NCI-H1436 treated with DMSO at 0.1 percent for 48 hours (cell line): Measurements from ENCODE around the gene AQR.

Source experiments
- DNase-seq: peaks from one replicate; lab custom pipeline; 2025; lab: John Stamatoyannopoulos, UW

Gene AQR

DNA sequence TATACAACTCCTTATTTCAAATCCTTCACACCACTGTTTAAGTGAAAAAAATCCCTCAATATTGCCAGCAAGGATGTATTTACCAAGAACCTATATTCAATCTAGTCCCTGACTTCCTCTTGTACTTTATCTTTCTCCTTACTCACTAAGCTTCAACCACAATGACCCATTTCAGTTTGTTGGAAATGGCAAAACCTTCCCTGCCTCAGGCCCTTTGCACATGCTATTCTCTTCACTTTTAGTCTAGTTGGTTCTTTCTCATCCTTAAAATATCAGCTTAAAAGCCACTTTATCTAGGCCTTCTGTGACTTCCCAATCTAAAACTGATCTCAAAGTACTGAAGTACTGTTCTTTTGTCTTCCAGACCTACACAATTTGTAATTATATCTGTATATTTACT, 92.9 kb downstream of the AQR start:
- no peak for DNase-seq

- DNase-seq = no peak
Observed at GRCh38 chr15:34869110-34869509, 100.4 kb downstream of the AQR start.

DNA sequence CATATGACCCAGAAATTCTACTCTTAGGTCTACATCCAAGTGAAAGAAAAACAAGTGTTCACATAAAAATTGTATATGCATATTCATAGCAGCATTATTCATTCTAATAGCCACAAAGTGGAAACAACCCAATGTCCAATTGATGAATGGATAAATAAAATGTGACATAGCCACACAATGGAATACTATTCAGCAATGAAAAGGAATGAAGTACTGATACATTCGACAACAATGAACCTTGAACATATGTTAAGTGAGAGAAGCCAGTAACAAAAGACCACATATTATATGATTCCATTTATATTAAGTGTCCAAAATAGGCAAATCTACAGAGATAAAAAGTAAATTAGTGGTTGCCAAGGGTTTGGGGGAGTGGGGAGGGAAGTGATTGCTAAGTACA, 104.0 kb downstream of the AQR start:
- no peak for DNase-seq

DNA sequence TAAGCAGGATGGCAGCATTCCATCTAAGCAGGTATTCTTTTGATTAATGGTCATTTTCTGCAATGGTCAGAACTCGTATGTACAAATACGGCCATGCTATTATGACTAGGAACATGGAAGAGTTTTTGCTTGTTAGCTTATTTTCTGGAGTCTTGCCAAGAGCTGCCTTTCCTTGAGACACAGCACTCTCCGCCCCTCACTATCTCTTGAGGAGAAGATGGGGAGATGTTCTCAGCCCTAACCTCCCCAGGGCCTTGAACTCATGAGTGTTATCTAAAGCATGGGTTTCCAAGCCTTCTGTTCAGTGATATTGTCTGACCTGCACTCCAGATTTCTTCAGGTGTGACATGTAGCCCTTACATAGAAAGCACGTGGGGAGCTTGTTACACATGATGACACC, 108.3 kb downstream of the AQR start:
- no peak for DNase-seq

GRCh38 chr15:34855893-34856292, 113.6 kb downstream of the AQR start:
- DNase-seq = no peak

DNA sequence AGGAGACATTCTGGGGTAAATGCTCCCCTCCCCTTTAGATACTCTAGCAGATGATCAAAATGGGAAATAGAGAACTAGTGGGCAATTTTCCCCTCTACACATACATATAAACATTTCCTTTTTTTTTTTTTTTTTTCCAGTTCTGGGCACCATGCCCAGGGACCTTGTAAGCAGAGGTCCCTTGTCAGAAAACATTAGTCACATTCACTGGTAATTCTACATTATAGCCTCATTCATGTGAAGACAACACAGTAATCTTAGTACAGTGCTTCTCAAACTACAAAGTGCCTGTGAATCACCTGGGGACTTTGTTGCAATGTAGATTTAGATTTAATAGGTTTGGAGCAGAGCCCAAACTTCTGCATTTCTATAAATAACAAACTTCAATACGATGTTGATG, 114.1 kb downstream of the AQR start:
- DNase-seq = no peak

DNA sequence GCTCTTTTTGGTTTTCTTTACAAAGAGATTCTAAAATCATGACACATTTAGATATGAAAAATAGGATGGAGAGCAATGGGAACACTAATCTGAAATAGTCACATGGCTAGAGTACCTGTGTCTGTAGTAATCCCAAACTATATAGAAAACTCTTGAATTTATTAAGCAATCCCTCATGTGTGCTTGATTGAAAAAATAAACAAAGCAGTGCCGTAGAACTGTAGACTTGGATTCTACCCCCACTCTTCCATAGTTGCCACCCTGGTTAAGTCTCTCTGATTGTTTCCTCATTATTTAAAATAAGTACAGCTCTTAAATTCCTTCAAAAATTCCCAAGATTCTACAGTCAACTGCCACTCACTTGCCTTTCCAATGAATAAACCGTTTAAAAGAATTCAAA, 115.3 kb downstream of the AQR start:
- no peak for DNase-seq

- no peak for DNase-seq
Observed at GRCh38 chr15:34853001-34853758, 116.4 kb downstream of the AQR start.

GRCh38 chr15:34851751-34852150, 117.8 kb downstream of the AQR start:
- DNase-seq = no peak

- no peak for DNase-seq
Observed at GRCh38 chr15:34851007-34851406, 118.5 kb downstream of the AQR start.

DNA sequence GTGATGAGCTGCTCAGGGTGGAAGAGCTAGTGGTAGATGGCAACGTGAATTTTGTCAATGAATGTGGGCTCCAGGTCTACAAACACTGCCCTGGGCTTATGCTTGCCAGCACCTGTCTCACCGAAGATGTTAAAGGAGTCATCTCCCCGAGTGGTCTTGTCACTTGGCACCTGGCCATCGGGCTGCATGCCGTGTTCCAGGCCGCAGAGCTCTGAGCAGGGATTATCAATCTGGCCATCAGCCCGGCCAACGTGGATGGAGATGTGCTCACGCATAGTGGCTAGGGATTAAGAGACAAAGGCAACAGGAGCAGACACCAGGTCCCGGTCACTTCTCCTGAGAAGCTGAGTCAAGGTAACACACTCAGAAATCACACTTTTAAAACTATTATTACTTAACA, 119.4 kb downstream of the AQR start:
- no peak for DNase-seq

GRCh38 chr15:34849364-34849959, 120.1 kb downstream of the AQR start:
- DNase-seq = no peak

DNA sequence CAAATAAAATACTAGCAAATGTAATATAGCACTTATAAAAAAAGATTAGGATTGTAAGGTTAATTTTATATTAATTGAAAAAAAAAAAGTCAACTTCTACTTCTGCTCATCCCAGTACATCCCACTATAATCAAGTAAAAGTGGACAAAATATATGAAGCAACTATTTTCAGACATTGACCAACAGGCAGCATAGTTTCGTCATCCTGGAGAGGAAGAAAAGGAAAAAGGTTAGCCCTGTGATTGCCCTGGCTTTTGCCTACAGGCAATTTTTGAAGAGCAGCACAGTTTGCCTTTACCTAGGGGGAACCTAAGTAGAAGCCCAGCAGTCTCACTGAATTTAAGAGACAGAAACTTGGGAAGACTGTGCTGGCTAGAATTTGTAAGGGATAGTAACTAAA, 121.9 kb downstream of the AQR start:
- no peak for DNase-seq

DNA sequence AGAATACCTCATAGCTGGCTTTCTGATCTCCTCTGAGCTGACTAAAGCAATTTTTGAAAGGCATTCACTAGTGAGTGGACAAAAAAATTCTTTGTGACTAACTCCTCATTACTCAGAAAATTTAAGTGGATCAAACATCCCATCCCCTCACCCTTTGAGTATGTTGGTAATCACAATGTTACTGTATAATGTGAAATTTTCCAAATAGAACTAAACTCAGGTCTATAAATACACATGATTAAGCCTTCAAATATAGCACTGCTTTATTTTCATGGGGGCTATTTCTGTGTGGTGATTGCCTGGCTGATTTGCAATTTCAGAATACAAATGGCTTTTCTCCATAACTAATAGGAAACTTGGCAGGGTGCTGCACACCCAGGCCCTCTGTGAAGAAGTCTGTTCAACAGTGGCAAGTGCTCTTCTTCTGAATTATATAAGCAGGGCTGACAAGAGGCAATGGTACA, 128.2 kb downstream of the AQR start:
- DNase-seq = no peak

GRCh38 chr15:34838282-34838681, 131.3 kb downstream of the AQR start:
- DNase-seq = no peak

DNA sequence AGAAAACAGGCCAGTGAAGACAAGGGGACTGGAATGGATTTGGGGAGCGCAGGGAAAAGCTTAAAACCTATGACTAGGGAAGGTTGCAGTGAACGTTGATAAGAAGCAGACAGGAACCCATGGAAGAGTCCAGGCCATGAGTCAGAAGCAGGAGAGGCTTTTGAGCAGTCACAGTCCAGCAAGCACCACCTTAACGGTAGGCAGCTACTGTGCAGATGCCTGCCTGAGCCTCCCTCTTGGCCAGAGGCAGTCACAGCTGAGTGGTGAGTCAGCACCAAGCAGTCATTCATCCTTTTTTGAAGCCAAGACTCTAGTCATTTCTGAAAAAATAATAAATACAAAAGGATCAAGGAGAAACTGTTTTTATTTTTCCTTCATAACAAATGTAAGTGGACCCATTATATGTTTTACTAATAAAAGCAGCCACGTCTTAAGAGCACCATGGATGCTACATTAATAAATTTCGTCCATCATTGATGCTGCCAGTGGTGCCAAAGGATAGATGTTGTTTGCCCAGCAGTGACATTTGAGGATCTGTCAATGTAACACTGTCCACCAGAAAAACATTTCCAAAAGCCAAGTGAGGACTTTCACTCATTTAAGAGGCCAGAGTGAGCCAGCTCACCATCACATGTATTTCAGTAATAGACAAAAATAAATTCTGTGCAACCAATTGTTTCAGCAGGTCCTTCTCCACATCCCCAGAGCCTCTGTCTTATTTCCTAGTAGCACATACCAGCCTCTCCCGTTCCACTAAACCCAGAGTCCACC, 132.1 kb downstream of the AQR start:
- no peak for DNase-seq

- no peak for DNase-seq
Observed at GRCh38 chr15:34828145-34828911, 141.2 kb downstream of the AQR start.

DNA sequence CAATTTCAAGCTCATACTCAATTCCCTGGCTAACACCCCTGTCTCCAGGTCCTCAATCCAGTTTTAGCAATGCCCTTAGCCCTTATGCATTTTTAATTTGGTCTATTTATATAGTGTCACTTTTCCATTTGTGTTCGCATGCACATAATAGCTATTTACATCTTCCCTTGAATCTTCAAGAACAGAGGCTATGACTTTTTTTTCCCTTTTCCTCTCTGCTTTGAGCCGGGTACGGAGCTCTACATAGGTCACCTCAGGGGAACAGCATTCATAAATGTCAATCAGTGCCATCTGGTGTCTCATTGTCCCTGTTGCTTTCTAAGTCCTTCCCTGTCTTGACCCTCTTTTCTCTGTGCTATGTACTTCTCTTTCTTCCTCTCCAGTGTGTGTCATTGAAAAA, 147.7 kb downstream of the AQR start:
- DNase-seq = no peak

GRCh38 chr15:34820110-34820509, 149.4 kb downstream of the AQR start:
- DNase-seq = no peak

GRCh38 chr15:34818526-34818925, 151.0 kb downstream of the AQR start:
- no peak for DNase-seq

GRCh38 chr15:34815836-34816235, 153.7 kb downstream of the AQR start:
- no peak for DNase-seq

- no peak for DNase-seq
Observed at GRCh38 chr15:34813446-34814190, 155.9 kb downstream of the AQR start.
